Measurements from ENCODE around the gene TPRX2.
"Not testable (repeated sequence)": the region's sequence is repeated elsewhere in the genome, so short reads cannot be mapped to it uniquely, and the experiment has no call there.

TPRX2 gene

DNA sequence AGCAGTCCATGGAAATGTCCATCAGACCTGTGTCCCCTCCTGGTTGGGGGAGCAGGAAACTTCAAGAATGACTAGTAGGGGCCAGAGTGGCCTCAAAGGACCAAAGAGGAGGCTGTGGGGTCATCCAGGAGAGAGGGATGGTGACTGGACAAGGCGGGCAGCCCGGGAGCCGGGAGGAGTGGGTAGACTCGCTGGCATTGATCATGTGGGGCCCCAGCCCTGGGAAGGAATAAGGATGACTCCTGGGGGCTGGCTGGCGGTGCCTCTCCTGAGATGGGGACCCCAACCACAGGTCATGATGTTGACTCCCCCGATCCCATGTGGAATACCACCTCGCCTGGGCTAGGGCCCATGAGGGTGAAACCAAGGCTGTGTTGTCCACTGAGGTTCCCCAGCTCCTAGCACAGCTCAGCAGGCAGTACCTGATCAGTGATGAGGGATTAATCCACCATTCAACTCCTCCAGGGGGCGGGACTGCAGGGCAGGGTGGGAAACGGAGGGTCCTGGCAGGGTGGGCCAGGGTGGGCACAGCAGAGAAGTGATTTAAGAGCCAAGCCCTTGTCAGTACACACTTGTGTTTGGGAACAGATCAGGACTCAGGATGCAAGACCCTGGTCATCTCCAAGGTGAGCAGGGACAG is at the start of gene TPRX2:
TPRX2 (plus strand) TSS at position 590 of the 640 bp plus-strand sequence; CDS start at position 602, 12 bp downstream.
- DNase-seq (ENCODE audit: insufficient read length, low spot score); FAIRE-seq: not testable (repeated sequence)

DNA sequence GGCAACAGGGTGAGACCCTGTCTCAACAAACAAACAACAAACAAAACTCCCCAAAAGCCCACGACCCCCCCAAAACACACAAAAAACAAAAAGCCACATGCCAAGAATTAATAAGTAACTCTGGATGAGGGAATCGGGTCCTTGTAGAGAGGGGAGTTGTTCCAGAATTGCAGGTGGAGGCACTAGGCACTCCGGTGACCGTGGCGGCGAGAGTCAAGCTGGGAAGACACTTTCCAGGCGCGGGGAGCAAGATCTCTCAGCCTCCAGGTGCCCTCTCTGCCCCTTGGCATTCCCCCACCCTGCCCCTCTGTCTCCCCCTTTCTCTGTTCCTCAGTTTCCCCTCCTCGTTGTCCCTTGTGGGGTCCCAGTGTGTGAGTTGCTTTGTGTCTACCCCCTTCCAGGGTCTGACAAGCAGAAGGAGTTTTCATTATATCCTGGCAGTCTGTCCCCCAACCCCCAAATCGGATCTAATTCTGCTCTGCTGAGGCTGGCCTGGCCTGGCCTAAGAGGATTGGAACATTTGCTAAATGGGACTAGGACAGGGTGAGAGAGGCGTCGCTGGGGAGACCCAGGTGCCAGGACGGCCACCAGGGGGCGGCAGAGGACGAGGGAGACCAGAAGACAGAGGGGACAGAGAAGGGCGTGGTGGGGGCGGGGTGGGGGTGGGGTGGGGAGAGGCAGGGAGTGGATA is 45.6 kb upstream of the TPRX2 start:
- FAIRE-seq = no peak
- TF ChIP-seq, protein P1, sequence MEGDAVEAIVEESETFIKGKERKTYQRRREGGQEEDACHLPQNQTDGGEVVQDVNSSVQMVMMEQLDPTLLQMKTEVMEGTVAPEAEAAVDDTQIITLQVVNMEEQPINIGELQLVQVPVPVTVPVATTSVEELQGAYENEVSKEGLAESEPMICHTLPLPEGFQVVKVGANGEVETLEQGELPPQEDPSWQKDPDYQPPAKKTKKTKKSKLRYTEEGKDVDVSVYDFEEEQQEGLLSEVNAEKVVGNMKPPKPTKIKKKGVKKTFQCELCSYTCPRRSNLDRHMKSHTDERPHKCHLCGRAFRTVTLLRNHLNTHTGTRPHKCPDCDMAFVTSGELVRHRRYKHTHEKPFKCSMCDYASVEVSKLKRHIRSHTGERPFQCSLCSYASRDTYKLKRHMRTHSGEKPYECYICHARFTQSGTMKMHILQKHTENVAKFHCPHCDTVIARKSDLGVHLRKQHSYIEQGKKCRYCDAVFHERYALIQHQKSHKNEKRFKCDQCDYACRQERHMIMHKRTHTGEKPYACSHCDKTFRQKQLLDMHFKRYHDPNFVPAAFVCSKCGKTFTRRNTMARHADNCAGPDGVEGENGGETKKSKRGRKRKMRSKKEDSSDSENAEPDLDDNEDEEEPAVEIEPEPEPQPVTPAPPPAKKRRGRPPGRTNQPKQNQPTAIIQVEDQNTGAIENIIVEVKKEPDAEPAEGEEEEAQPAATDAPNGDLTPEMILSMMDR (IDR thresholded peaks at IDR 0.05; ENCODE audit: insufficient read depth, missing control alignments) = peak; percentile 82
- DNase-seq (ENCODE audit: insufficient read length, low spot score) = no peak

DNA sequence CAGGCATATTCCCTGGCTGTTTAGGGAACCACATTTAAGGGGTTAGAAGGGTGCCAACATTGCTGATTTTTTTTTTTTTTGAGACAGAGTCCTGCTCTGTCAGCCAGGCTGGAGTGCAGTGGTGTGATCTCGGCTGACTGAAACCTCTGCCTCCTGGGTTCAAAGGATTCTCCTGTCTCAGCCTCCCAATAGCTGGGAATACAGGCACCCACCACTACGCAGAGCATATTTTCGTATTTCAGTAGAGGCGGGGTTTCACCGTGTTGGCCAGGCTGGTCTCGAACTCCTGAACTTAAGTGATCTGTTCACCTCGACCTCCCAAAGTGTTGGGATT is 45.1 kb upstream of the TPRX2 start:
- DNase-seq (ENCODE audit: insufficient read length, low spot score) = no peak
- FAIRE-seq = no peak
- TF ChIP-seq, protein P1 (IDR thresholded peaks at IDR 0.05; ENCODE audit: insufficient read depth, missing control alignments) = no peak

DNA sequence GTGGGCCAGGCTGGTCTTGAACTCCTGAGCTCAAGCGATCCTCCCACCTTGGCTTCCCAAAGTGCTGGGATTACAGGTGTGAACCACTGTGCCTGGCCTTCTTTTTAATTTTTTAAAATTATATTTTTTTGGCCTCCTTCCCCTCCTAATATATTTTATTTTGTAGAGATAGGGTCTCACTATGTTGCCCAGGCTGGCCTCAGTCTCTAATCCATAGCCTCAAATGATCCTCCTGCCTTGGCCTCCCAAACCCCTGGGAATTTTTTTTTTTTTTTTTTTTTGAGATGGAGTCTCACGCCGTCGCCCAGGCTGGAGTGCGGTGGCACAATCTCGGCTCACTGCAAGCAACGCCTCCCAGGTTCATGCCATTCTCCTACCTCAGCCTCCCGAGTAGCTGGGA is 42.8 kb upstream of the TPRX2 start:
- FAIRE-seq; DNase-seq (ENCODE audit: insufficient read length, low spot score): not testable (repeated sequence)

DNA sequence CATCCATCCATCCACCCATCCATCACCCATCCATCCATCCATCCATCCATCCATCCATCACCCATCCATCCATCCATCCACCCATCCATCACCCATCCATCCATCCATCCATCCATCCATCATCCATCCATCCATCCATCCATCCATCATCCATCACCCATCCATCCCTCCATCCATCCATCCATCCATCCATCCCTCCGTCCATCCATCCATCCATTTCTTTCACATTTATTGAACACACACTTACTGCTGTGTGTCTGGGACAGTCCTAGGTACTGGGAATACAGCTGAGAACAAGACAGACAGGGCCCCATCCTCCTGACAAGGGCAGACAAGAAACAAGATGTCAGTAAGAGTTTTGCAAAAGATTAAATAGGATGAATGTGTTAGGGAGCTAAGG is 40.8 kb upstream of the TPRX2 start:
- DNase-seq (ENCODE audit: insufficient read length, low spot score); FAIRE-seq: not testable (repeated sequence)

GRCh38 chr19:47819858-47820257 is 39.2 kb upstream of the TPRX2 start:
- FAIRE-seq (no peak), DNase-seq (ENCODE audit: insufficient read length, low spot score) (peak; percentile 43)
- TF ChIP-seq, protein P1 (IDR thresholded peaks at IDR 0.05; ENCODE audit: insufficient read depth, missing control alignments) = no peak

- TF ChIP-seq, protein P1 (IDR thresholded peaks at IDR 0.05; ENCODE audit: insufficient read depth, missing control alignments) = no peak
- DNase-seq (ENCODE audit: insufficient read length, low spot score) (no peak), FAIRE-seq (no peak)
Measured at GRCh38 chr19:47820410-47820809, 38.6 kb upstream of the TPRX2 start.

DNA sequence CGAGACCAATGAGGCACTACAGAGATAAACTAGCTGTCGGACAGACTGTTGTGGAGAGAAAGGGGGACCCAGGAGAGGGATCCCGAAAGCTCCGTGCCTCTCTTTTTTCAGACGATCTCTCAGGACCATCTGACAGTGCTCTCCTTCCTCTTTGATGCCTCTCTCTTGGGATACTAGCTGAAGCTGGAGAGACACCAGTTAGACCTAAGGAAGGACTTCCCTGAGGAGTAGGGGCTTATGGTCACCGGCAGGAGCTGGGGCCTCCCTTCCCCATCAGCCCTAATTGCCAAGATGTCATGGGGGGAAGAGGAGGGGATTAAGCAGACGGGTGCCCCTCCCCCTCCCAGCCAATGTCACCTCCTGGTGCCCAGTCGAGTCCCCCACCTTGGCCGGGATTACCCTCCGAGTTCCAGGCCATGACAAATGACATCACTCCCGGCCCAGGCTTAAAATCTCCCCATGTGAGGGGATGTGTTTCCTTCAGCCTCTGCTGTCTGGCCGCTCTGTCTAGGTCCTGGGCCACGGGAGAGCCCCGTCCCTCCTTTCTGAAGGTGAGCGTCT is 37.5 kb upstream of the TPRX2 start, which contains the start of gene CRX:
CRX (plus strand) TSS at position 478 of the 561 bp plus-strand sequence. CDS start 12,507 bp downstream, outside the sequence.
- DNase-seq (ENCODE audit: insufficient read length, low spot score) (peak; percentile 73), FAIRE-seq (peak; percentile 77)
- TF ChIP-seq, protein P1 (IDR thresholded peaks at IDR 0.05; ENCODE audit: insufficient read depth, missing control alignments) = no peak
